HepG2 (cell line): ENCODE results near the gene PCTP. TPM values are rescaled to one million over a fixed set of nuclear protein-coding genes. Genes with fewer than 3 reads are reported as not detected.

Experiments
- ATAC-seq: fragments of 200-7000 bp; cut with Tn5 transposase; 3 replicates; pipeline ENCODE4 v1.9.1; 2020; ENCODE audit warnings: mild to moderate bottlenecking, moderate library complexity
- BruUV-seq: library from RNA; stranded (reverse); fragments of 400-500 nt; replicated peaks from 2 replicates; lab custom pipeline; 2021; lab: Mats Ljungman, UMichigan
- CTCF ChIA-PET: fragments of 300-600 bp; formaldehyde crosslinking; extraction: SDS; loops from one replicate; lab custom pipeline; 2021; ENCODE audit warnings: low total read pairs, inconsistent platforms, low intra/inter-chr PET ratio; lab: Yijun Ruan, JAX
- POLR2A ChIA-PET: fragments of 350-600 bp; sonication (Branson Sonifier 250); formaldehyde crosslinking; loops from one replicate; lab custom pipeline; 2020; ENCODE audit warnings: antibody characterized with exemption, inconsistent platforms; lab: Yijun Ruan, JAX
- DNase-seq: peaks from one replicate; pipeline ENCODE4 v3.0.0-alpha.2; 2015; ENCODE audit warnings: low spot score
- FAIRE-seq: peaks from 3 replicates; lab custom pipeline; 2011; peaks lifted over from hg19 to GRCh38; lab: Jason Lieb, UNC
- H2AFZ ChIP-seq: one replicate; pipeline ENCODE4 v1.6.1; 2011; ENCODE audit warnings: low read length, inconsistent platforms
- H3K27ac ChIP-seq: fragments of 300-600 bp; 3 replicates; pipeline ENCODE4 v1.8.0; 2011; ENCODE audit warnings: mixed run types, mild to moderate bottlenecking, mixed read lengths, low read length, inconsistent platforms; ENCODE audit not compliant: insufficient read depth; ENCODE audit errors: extremely low read length
- H3K27me3 ChIP-seq, 2 experiments: fragments of 200-600 bp in 1 of 2; 2 replicates in 1 of 2; 3 replicates in 1 of 2; pipeline versions ENCODE4 v1.6.0 to v1.8.0; 2011; ENCODE audit warnings: low read length in 2 of 2, mild to moderate bottlenecking in 2 of 2, moderate library complexity in 2 of 2, inconsistent platforms in 1 of 2; ENCODE audit not compliant: insufficient read depth in 2 of 2, control insufficient read depth in 1 of 2
- H3K36me3 ChIP-seq, 2 experiments: fragments of 200-600 bp in 1 of 2; replicated peaks in 1 of 2; 2 replicates in 1 of 2; 3 replicates in 1 of 2; pipeline versions ENCODE4 v1.5.1 to v1.8.0; 2011; ENCODE audit warnings: low read length in 2 of 2, inconsistent platforms in 1 of 2; ENCODE audit not compliant: insufficient read depth in 2 of 2, control insufficient read depth in 1 of 2
- H3K4me1 ChIP-seq: 2 replicates; pipeline ENCODE4 v1.5.1; 2012; ENCODE audit warnings: low read length, inconsistent platforms; ENCODE audit not compliant: insufficient read depth
- H3K4me2 ChIP-seq: 2 replicates; pipeline ENCODE4 v1.6.0; 2011; ENCODE audit warnings: low read depth, low read length, inconsistent platforms
- H3K4me3 ChIP-seq, 3 experiments: fragments of 200-600 bp in 1 of 3; sonication (generic), shearing (Covaris generic) in 1 of 3; replicated peaks in 1 of 3; 2 replicates each; pipeline ENCODE4 v1.5.1; 2011 to 2016; ENCODE audit warnings: low read length in 3 of 3, inconsistent platforms in 2 of 3, low read depth in 2 of 3, mild to moderate bottlenecking in 2 of 3, control low read depth in 1 of 3, mixed read lengths in 1 of 3; ENCODE audit not compliant: insufficient read depth in 1 of 3
- H3K79me2 ChIP-seq: one replicate; pipeline ENCODE4 v1.6.1; 2011; ENCODE audit warnings: low read length, inconsistent platforms; ENCODE audit not compliant: insufficient read depth
- H3K9ac ChIP-seq: 2 replicates; pipeline ENCODE4 v1.6.0; 2011; ENCODE audit warnings: mild to moderate bottlenecking, low read depth, low read length, inconsistent platforms; ENCODE audit not compliant: insufficient read depth
- H3K9me3 ChIP-seq: 2 replicates; pipeline ENCODE4 v1.5.1; 2012; ENCODE audit warnings: mild to moderate bottlenecking, low read length
- H4K20me1 ChIP-seq: 2 replicates; pipeline ENCODE4 v1.6.0; 2011; ENCODE audit warnings: inconsistent platforms, mild to moderate bottlenecking, low read length, moderate library complexity; ENCODE audit not compliant: insufficient read depth
- ARHGAP35 ChIP-seq: sonication (generic); formaldehyde crosslinking; IDR thresholded peaks from 2 replicates; pipeline ENCODE4 v1.9.0; 2022; ENCODE audit warnings: mild to moderate bottlenecking, inconsistent platforms, moderate library complexity, missing genetic modification reagents, borderline replicate concordance
- IRX3 ChIP-seq: sonication (generic); formaldehyde crosslinking; IDR thresholded peaks from 2 replicates; pipeline ENCODE4 v1.8.1; 2023; ENCODE audit warnings: mild to moderate bottlenecking, low read depth, missing genetic modification reagents, borderline replicate concordance
- KDM3A ChIP-seq: IDR thresholded peaks from 2 replicates; pipeline ENCODE4 v1.6.1; 2018; ENCODE audit warnings: low read depth, missing compliant biosample characterization
- KLF13 ChIP-seq: sonication (generic); formaldehyde crosslinking; IDR thresholded peaks from 2 replicates; pipeline ENCODE4 v1.4.0; 2020; ENCODE audit warnings: mild to moderate bottlenecking, missing genetic modification reagents
- MBD4 ChIP-seq: IDR thresholded peaks from 2 replicates; pipeline ENCODE4 v1.6.1; 2012; ENCODE audit warnings: low read length, inconsistent platforms, borderline replicate concordance
- MZF1 ChIP-seq: sonication (generic); formaldehyde crosslinking; IDR thresholded peaks from 2 replicates; pipeline ENCODE4 v1.8.1; 2023; ENCODE audit warnings: mild to moderate bottlenecking, missing genetic modification reagents, borderline replicate concordance
- NR2F2 ChIP-seq: IDR thresholded peaks from 2 replicates; pipeline ENCODE4 v1.6.1; 2012; ENCODE audit warnings: low read depth, inconsistent platforms, borderline replicate concordance
- PCBP1 ChIP-seq: fragments of 200-400 bp; formaldehyde crosslinking; IDR thresholded peaks from 2 replicates; pipeline ENCODE4 v1.6.1; 2017; ENCODE audit warnings: mild to moderate bottlenecking, low read depth, low read length, borderline replicate concordance
- PHB2 ChIP-seq: fragments of 450-650 bp; IDR thresholded peaks from 2 replicates; pipeline ENCODE4 v1.6.1; 2018; ENCODE audit not compliant: partially characterized antibody
- PPARG ChIP-seq: conservative IDR thresholded peaks from 2 replicates; pipeline ENCODE4 v1.6.1; 2016; ENCODE audit warnings: missing biosample characterization, missing genetic modification reagents
- SRSF1 ChIP-seq: fragments of 200-400 bp; formaldehyde crosslinking; optimal IDR thresholded peaks from 2 replicates; pipeline ENCODE3; 2017; ENCODE audit warnings: mild to moderate bottlenecking, low read depth, low read length, moderate library complexity
- TAF15 ChIP-seq: fragments of 200-400 bp; formaldehyde crosslinking; IDR thresholded peaks from one replicate; pipeline ENCODE4 v1.6.1; 2018; ENCODE audit warnings: mild to moderate bottlenecking, low read depth, low read length; ENCODE audit not compliant: poor library complexity, severe bottlenecking
- TCF7L2 ChIP-seq: IDR thresholded peaks from 2 replicates; pipeline ENCODE4 v1.6.1; 2011; ENCODE audit warnings: mild to moderate bottlenecking, low read depth, low read length, moderate library complexity
- ZFP41 ChIP-seq: sonication (generic); formaldehyde crosslinking; IDR thresholded peaks from 2 replicates; pipeline ENCODE4 v1.4.0; 2020; ENCODE audit warnings: mild to moderate bottlenecking, missing genetic modification reagents, borderline replicate concordance
- ZNF12 ChIP-seq: sonication (generic); formaldehyde crosslinking; IDR thresholded peaks from 2 replicates; pipeline ENCODE4 v1.5.0; 2020; ENCODE audit warnings: missing genetic modification reagents
- ZNF564 ChIP-seq: sonication (generic); formaldehyde crosslinking; IDR thresholded peaks from 2 replicates; pipeline ENCODE4 v1.8.1; 2023; ENCODE audit warnings: mild to moderate bottlenecking, missing genetic modification reagents
- ZNF713 ChIP-seq: sonication (generic); formaldehyde crosslinking; IDR thresholded peaks from 2 replicates; pipeline ENCODE4 v1.4.0; 2020; ENCODE audit warnings: mild to moderate bottlenecking, missing genetic modification reagents
- ZSCAN25 ChIP-seq: sonication (generic); formaldehyde crosslinking; IDR thresholded peaks from 2 replicates; pipeline ENCODE4 v1.8.0; 2022; ENCODE audit warnings: mild to moderate bottlenecking, missing genetic modification reagents
- WGBS: methylation state at CpG from one replicate; pipeline ENCODE4 v1.1.6; 2017; ENCODE audit warnings: low lambda C conversion rate; 5-methylcytosine and 5-hydroxymethylcytosine counted together
- in situ Hi-C: cut with HindIII; loops from 2 replicates; pipeline ENCODE4 v1.10.0; 2017; ENCODE audit warnings: low pct_unique_long_range_greater_than_20kb; ENCODE audit not compliant: extremely low pct_ligation_motif_present
- intact Hi-C: fragments of 100-400 bp; cut with micrococcal nuclease; formaldehyde crosslinking; loops from one replicate; pipeline ENCODE4 v1.10.0; 2022; ENCODE audit not compliant: unreplicated experiment
- polyA plus RNA-seq, 8 experiments: library from polyadenylated mRNA; depleted of rRNA in 3 of 8; stranded (reverse) in 7 of 8; unstranded in 1 of 8; fragments of >200 nt; fragmentation: Illumina TruSeq in 4 of 8; extraction: Trizol in 4 of 8; gene quantifications; 2 replicates each; pipeline versions ENCODE4 v1.2.1 to v1.2.3, GENCODE V29; 2011 to 2016; ENCODE audit warnings: low read depth in 4 of 8, missing spikeins in 1 of 8, mixed read lengths in 1 of 8; ENCODE audit not compliant: insufficient read depth in 1 of 8
- total RNA-seq, 5 experiments: library from RNA; depleted of rRNA; stranded (reverse); fragments of >200 nt; fragmentation: Illumina TruSeq; extraction: Trizol; gene quantifications; 2 replicates each; pipeline ENCODE4 v1.2.3, GENCODE V29; 2016; ENCODE audit warnings: low read depth in 1 of 5
- TF ChIP-seq, protein P1 (sequence below): sonication (generic); formaldehyde crosslinking; IDR thresholded peaks from 2 replicates; pipeline ENCODE4 v1.4.0; 2020; ENCODE audit warnings: missing genetic modification reagents, borderline replicate concordance
- TF ChIP-seq, protein P2 (sequence below): sonication (generic); formaldehyde crosslinking; IDR thresholded peaks from 2 replicates; pipeline ENCODE4 v1.5.0; 2020; ENCODE audit warnings: mild to moderate bottlenecking, missing genetic modification reagents

PCTP gene
- total and polyA plus RNA-seq, 2 of the 13 experiments (the other 11 are each of a cell fraction or from before 2014, with no cell fraction given): 37.1 to 50.7 TPM

DNA sequence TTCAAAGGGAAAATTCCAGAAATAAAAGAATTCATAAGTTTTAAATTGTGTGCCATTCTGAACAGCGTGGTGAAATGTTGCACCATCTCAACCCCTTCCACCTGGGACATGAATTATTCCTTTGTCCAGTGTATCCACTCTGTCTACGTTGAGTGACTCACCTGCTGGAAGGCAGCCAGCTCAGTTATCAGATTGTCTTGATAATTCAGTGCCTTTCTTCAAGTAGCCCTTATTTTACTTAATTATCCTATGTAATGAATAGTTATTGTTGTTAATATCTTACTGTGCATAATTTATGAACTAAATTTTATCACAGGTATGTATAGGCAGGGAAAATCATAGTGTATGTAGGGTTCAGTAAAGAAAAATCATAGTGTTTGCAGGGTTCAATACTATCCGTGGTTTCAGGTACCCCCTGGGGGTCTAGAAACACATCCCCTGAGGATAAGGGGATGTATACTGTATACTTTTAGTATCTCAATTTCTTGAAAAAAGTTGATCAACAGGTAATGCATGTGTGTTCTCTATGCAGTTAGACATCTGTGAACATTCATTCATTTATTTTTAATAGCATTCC is 7.7 kb upstream of the PCTP start (continued):
- TF ChIP-seq PCBP1: no peak
- TF ChIP-seq ARHGAP35 (CRISPR knock-in tag): no peak
- no peak for TF ChIP-seq PHB2
- TF ChIP-seq TCF7L2: no peak
- no peak for TF ChIP-seq KLF13 (CRISPR knock-in tag)
- TF ChIP-seq SRSF1: no peak

DNA sequence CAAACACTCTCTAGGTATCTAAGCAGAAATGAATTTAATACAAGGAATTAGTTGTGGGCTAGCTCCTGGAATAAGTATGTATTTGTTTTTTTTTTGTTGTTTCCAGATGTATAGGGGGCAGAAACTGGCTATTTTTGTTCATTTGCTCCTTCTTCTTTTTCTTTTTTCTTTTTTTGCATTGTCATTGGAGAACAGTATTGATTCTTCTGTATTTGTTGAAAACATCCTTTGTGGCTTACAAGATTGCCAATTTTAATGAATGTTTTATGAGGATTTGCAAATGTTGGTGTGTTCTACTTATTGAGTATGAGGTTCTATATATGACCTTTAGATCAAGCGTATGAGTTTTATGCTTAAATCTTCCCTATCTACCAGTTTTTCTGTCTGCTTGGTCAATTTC is 5.6 kb upstream of the PCTP start:
- Histone ChIP-seq H3K79me2 (no peaks in the 10 kb centered on the region), H2AFZ (no peak overlapping the region), H3K4me1 (peaks cover 47% of the 10 kb centered on the region), H3K4me2 (no peak overlapping the region), H3K36me3 (no peaks in the 10 kb centered on the region), H4K20me1 (no peaks in the 10 kb centered on the region), H3K27ac (no peak overlapping the region), H3K9me3 (no peaks in the 10 kb centered on the region), H3K4me3 (no peak overlapping the region)
- POLR2A ChIA-PET: no interaction called here
- intact Hi-C loops: no loop called here
- ATAC-seq: no peak
- FAIRE-seq: no peak
- WGBS: 94% methylated on average over 1 of the region's 1 CpG
- CTCF ChIA-PET: no interaction called here
- no peak for TF ChIP-seq NR2F2
- TF ChIP-seq ZNF12 (CRISPR knock-in tag): no peak
- no peak for TF ChIP-seq PPARG (CRISPR knock-in tag)
- no peak for TF ChIP-seq MBD4
- no peak for TF ChIP-seq IRX3
- no peak for TF ChIP-seq KDM3A (CRISPR knock-in tag)
- TF ChIP-seq, protein P1, sequence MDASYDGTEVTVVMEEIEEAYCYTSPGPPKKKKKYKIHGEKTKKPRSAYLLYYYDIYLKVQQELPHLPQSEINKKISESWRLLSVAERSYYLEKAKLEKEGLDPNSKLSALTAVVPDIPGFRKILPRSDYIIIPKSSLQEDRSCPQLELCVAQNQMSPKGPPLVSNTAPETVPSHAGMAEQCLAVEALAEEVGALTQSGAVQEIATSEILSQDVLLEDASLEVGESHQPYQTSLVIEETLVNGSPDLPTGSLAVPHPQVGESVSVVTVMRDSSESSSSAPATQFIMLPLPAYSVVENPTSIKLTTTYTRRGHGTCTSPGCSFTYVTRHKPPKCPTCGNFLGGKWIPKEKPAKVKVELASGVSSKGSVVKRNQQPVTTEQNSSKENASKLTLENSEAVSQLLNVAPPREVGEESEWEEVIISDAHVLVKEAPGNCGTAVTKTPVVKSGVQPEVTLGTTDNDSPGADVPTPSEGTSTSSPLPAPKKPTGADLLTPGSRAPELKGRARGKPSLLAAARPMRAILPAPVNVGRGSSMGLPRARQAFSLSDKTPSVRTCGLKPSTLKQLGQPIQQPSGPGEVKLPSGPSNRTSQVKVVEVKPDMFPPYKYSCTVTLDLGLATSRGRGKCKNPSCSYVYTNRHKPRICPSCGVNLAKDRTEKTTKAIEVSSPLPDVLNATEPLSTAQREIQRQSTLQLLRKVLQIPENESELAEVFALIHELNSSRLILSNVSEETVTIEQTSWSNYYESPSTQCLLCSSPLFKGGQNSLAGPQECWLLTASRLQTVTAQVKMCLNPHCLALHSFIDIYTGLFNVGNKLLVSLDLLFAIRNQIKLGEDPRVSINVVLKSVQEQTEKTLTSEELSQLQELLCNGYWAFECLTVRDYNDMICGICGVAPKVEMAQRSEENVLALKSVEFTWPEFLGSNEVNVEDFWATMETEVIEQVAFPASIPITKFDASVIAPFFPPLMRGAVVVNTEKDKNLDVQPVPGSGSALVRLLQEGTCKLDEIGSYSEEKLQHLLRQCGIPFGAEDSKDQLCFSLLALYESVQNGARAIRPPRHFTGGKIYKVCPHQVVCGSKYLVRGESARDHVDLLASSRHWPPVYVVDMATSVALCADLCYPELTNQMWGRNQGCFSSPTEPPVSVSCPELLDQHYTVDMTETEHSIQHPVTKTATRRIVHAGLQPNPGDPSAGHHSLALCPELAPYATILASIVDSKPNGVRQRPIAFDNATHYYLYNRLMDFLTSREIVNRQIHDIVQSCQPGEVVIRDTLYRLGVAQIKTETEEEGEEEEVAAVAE: no peak
- TF ChIP-seq ZNF564 (CRISPR knock-in tag): no peak
- TF ChIP-seq, protein P2, sequence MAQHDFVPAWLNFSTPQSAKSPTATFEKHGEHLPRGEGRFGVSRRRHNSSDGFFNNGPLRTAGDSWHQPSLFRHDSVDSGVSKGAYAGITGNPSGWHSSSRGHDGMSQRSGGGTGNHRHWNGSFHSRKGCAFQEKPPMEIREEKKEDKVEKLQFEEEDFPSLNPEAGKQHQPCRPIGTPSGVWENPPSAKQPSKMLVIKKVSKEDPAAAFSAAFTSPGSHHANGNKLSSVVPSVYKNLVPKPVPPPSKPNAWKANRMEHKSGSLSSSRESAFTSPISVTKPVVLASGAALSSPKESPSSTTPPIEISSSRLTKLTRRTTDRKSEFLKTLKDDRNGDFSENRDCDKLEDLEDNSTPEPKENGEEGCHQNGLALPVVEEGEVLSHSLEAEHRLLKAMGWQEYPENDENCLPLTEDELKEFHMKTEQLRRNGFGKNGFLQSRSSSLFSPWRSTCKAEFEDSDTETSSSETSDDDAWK: no peak
- no peak for TF ChIP-seq ZSCAN25
- TF ChIP-seq ZNF713 (CRISPR knock-in tag): no peak
- TF ChIP-seq TAF15: no peak
- no peak for TF ChIP-seq MZF1 (CRISPR knock-in tag)
- no peak for TF ChIP-seq ZFP41 (CRISPR knock-in tag)
- TF ChIP-seq, all 625 proteins: peak for 0
- Histone ChIP-seq H3K9ac (no peak overlapping the region), H3K27me3 (no peaks in the 10 kb centered on the region)
- in situ Hi-C loops: no loop called here
- DNase-seq: no peak
- BruUV-seq: no TSS peak
